ENCODE data around the gene ZNF654.
"Not testable (repeated sequence)": the region's sequence is repeated elsewhere in the genome, so short reads cannot be mapped to it uniquely, and the experiment has no call there.

ZNF654 gene
- long read RNA-seq, donor 1 = 0 reads
- long read RNA-seq, donor 2, full-length matches to known transcripts = 3 of 3 reads
- long read RNA-seq, donor 2, partial matches to known transcripts = 0 of 3 reads
- long read RNA-seq, donor 2, other reads (novel, unspliced or antisense) = 0 of 3 reads
- long read RNA-seq, donor 3, full-length matches to known transcripts = 2 of 2 reads
- long read RNA-seq, donor 3, partial matches to known transcripts = 0 of 2 reads
- long read RNA-seq, donor 3, other reads (novel, unspliced or antisense) = 0 of 2 reads
- long read RNA-seq, donor 4, full-length matches to known transcripts = 3 of 3 reads
- long read RNA-seq, donor 4, partial matches to known transcripts = 0 of 3 reads
- long read RNA-seq, donor 4, other reads (novel, unspliced or antisense) = 0 of 3 reads
- long read RNA-seq, donor 5, full-length matches to known transcripts = 1 of 1 reads
- long read RNA-seq, donor 5, partial matches to known transcripts = 0 of 1 reads
- long read RNA-seq, donor 5, other reads (novel, unspliced or antisense) = 0 of 1 reads
- long read RNA-seq, donor 6, partial matches to known transcripts = 0 of 3 reads
- long read RNA-seq, donor 6, other reads (novel, unspliced or antisense) = 0 of 3 reads
- long read RNA-seq, donor 7, full-length matches to known transcripts = 5 of 5 reads
- long read RNA-seq, donor 7, partial matches to known transcripts = 0 of 5 reads
- long read RNA-seq, donor 7, other reads (novel, unspliced or antisense) = 0 of 5 reads
- long read RNA-seq, donor 8, full-length matches to known transcripts = 2 of 2 reads
- long read RNA-seq, donor 8, partial matches to known transcripts = 0 of 2 reads
- long read RNA-seq, donor 8, other reads (novel, unspliced or antisense) = 0 of 2 reads

DNA sequence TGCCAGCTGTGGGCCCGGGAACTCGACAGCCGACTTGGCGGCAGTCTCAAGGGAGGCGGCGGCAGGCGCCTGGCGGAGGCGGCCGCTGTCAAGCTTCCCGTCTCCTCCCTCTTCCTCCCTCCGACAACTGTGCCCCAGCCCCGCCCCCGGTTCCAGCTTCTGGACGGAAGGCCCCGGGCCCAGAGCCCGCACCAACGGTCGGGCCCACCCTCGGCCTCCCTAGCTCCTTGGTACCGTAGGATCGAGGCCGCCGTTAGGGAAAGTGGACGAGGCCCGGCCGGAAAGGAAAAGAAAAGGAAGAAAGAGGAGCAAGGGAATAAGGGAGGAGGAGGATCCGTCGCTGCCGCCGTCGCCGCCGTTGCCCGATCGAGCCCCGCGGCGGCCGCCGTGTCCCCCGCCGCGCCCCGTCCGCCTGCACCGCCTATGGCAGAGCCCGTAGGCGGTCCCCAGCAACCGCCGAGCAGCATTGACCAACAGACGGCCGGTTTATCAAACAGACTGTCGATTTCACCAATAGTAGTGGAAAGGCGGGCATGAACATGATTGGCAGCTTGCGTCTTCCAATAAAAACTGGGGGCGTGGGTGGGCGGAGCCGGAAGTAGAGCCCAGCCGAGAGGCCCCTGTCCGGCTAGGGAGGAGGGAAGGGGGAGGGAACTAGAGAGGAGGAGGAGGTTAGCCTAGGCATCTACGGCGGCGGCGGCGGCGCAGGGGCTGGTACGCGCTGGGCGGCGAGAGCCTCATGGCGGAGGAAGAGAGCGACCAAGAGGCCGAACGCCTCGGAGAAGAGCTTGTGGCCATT lies at the start of gene ZNF654, which contains the start of gene CGGBP1:
TSS of gene ZNF654 (plus strand) at position 675 of the 799 bp plus-strand sequence. CDS start at position 740, 65 bp downstream.
TSS of gene CGGBP1 (minus strand) at position 425 of the 799 bp plus-strand sequence. CDS start 3,029 bp downstream, outside the sequence.
- DNase-seq = peak; percentile 99

DNA sequence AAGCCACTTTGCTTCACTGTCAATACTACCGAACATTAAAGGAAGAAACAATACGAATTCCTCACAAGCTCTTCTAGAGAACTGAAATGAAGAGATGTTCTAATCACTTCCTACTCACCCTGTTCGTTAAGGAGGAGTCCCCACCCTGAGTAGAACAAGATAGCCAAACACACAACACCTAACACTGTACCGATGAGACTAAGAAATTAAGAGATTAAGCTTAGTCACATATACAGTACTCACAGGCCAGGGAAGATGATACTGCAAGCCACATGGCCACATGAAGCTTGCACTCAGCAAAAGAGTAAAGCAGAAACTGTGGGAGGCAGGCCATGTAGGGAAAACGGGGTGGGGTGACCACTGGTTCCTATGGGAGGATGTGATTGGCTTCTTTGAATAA lies 48.2 kb upstream of the ZNF654 start:
- DNase-seq = no peak

GRCh38 chr3:88013592-88013991 lies 45.5 kb upstream of the ZNF654 start:
- no peak for DNase-seq

DNA sequence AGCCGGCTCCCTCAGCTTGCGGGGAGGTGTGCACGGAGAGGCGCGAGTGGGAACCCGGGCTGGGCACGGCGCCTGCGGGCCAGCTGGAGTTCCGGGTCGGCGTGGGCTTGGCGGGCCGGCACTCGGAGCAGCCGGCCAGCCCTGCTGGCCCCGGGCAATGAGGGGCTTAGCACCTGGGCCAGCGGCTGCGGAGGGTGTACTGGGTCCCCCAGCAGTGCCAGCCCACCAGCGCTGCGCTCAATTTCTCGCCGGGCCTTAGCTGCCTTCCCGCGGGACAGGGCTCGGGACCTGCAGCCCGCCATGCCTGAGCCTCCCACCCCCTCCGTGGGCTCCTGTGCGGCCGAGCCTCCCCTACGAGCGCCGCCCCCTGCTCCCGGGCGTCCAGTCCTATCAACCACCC lies 43.4 kb upstream of the ZNF654 start:
- not testable (repeated sequence) for DNase-seq

- DNase-seq = no peak
These were observed 40.0 kb upstream of the ZNF654 start for GRCh38 chr3:88019024-88019423.

GRCh38 chr3:88025001-88025552 lies 34.0 kb upstream of the ZNF654 start:
- DNase-seq = no peak

DNA sequence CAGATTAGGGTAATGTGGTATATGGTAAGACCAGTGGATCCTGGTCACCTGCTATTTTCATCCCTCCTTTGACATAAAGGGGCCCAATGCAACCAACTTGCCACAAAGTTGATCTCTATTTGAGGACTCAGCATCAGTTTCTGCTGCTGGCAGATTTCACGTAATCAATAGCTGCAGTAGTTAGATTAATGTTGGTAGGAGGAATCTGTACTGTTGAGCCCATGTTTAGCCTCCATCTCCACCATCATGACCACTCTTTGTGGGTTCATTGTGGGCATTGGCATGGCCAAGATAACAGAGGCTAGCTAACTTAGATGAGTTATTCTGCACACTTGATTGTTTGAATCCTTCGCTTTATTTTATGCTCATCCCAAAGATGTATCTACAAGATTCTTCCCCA lies 30.2 kb upstream of the ZNF654 start:
- DNase-seq = no peak

DNA sequence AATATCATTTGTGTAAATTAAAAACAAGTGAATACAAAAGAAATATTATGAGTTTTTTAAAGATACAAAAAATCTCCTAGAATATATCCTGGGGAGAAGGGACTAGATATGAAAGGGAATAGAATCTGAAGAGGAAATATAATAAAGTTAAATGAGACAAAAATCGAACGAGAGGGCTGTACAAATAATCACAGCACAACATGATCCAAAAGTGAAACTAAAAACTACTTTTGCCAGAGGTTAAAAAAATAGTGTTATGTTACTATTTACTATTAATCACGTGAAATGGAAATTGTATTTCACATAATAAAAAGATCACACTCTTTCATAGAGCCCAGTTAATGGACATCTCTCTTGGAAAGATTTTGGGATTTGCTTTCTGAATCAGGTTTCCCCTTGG lies 28.8 kb upstream of the ZNF654 start:
- no peak for DNase-seq

DNA sequence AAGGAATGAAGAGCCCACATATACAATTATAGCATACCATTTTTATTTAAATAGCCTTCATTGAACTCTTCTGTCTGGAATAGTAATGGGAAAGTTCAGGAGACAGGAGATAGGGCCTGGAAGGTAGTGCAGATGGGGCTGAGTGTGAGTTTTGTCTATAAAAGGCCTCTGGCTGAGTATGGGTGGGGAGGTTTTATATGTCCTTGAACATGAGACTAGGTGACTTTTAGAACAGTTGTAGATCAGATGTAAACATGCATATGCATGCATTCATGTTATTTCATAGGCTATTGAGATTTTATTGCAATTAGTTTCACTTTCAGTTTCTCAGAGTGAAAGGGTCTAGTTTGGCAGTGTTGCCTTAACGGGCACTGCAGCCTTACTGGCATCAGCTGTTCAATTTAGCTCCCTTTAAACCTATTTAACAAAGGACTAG lies 27.4 kb upstream of the ZNF654 start:
- DNase-seq = peak; percentile 17

DNA sequence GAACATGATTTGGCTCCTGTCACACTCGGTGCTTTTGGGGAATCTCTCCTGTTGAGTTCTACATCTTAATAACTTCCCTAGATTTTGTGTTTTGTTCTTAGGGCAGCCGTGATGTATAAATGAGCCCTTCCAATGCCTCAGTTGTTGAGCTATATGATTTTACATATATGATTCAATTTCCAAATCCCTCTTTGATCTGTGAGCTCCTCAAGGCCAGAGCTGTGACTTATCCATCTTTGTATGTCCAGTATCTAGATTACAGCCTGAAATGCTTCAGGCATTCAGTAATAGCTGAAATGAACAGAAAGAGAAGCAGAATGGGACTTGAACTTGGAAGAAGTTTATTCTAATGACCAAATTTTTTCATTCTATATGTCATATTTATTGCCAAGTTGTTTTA lies 26.8 kb upstream of the ZNF654 start:
- DNase-seq = no peak

DNA sequence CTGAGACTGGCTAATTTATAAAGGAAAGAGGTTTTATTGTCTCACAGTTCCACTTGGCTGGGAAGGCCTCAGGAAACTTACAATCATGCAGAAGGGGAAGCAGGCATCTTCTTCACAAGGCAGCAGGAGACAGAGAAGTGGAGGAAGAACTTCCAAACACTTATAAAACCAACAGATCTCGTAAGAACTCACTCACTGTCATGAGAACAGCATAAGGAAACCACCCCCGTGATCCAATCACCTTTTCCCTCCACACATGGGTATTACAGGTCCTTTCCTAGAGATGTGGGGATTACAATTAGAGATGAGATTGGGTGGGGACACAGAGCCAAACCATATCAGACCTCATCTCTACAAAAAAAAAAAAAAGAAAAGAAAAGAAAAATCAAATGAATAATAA lies 26.0 kb upstream of the ZNF654 start:
- no peak for DNase-seq

- DNase-seq = no peak
These were observed 25.2 kb upstream of the ZNF654 start for GRCh38 chr3:88033808-88034207.

DNA sequence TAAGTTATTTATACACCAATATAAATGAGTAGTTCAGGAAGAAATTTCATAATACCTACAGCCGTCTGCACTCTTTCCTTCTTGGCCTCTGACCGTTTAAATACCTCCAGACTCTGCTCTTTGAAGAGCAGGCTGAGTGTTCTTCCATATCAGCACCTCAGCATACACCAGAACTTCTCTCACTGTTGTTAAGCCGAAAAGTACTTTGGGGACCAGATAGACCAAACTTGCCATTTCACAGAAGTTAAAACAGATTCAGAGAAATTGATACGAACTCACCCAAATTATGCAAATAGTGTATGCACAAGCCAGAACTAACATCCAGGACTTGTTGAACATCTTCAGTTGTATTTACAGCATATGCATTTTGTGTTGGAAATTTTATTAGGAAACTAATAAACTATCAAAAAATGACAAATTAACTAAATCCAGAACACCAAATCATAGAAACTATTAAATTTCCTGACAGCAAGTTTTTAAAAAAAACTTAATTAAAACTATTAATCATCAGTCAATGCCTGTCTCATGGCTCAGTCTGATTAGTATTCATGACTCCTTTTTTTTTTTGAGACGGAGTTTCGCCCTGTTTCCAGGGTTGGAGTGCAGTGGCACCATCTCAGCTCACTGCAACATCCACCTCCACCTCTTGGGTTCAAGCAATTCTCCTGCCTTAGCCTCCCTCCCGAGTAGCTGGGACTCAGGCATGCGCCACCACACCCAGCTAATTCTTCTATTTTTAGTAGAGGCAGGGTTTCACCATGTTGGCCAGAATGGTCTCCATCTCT lies 24.4 kb upstream of the ZNF654 start:
- no peak for DNase-seq

GRCh38 chr3:88036221-88036620 lies 22.8 kb upstream of the ZNF654 start:
- DNase-seq = no peak

DNA sequence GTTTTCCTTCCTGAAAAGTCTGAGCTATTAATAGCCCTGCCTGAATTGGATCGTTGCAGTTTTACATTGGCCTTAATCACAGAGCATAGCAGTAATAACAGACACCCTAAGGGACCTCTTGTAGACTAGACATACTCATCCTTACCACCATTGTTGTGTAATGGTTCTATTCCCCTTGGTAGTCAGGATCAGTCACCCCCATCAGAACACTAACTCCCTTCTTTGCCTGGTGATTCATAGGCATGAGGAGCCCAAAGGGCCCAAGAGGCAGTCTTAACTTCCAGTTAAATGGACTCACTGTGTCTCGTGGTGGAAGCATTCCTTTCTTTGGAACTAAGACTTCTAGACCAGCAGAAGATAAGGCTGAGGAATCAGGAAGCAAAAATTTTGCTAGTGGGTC lies 20.5 kb upstream of the ZNF654 start:
- DNase-seq = no peak

- DNase-seq = no peak
These were observed 18.5 kb upstream of the ZNF654 start for GRCh38 chr3:88040529-88040928.

- DNase-seq = no peak
These were observed 18.1 kb upstream of the ZNF654 start for GRCh38 chr3:88041005-88041404.

GRCh38 chr3:88044411-88044810 lies 14.6 kb upstream of the ZNF654 start:
- DNase-seq = no peak

DNA sequence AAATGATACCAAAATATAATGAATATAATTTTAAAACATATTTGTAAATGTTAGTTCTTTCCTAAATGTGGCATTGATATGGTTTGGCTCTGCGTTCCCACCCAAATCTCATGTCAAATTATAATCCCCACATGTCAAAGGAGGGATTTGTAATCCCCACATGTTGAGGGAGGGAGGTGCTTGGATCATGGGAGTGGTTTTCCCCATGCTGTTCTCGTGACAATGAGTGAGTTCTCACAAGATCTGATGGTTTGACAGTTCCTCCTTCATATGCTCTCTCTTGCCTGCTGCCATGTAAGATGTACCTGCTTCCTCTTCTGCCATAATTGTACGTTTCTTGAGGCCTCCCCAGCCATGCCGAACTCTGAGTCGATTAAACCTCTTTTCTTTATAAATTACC lies 12.3 kb upstream of the ZNF654 start:
- no peak for DNase-seq

DNA sequence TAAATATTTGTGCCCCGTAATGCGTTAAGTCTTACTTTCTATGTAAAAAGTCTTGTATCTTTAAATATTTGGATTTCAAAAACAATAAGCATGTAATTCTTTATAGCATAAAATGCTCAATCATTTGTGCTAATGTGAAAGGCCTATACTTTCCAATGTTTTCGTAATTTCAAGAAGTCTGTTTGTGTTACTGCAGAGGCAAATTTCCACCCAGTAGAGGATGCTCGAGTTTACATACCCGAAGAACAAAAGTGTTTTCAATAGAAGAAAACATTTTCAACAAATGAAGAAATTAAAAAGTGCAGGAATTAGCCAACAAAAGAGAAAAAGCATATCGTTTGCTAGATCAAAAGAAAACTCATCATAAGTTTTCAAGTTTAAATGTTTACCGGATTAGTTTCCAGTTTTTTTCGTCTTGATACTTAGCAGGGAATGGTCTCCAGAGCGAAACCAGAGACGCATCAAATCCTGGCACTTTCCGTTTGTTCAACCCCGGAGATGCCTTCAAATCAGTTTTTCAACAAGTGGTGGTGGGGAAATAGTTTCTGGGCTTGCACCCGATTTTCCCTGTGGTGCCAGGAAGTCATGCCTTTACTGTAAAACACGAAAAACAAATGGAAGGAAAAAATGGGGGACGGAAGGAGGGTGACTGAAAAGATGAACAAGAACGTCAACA lies 1.3 kb upstream of the ZNF654 start:
- DNase-seq = no peak

DNA sequence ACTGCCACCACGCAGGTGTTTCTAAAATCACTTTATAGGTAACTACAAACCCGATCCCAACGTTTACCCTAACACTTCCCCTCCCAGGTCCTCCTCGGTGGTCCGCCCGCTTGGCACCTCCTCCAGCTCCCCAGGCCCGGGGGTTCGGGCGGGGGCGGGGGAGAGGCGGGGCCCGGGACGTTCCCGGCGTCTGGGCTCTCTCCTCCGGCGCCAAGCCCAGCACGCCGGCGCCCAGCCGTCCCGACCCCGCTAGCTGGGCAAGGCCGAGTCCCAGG lies 812 bp upstream of the ZNF654 start:
- DNase-seq = no peak

Measured in right kidney (tissue), 9 donors.